A549 (cell line): ENCODE results near the gene DOCK1.

ENCODE experiments used
- ATOH8 ChIP-seq: fragments of 250-450 bp; sonication (Bioruptor Pico); IDR thresholded peaks from 2 replicates; pipeline ENCODE4 v1.5.0; 2020; ENCODE audit warnings: low read depth, mild to moderate bottlenecking, moderate library complexity
- BCL3 ChIP-seq: fragments of >200 bp; sonication (Bioruptor Twin); formaldehyde crosslinking; IDR thresholded peaks from 3 replicates; pipeline ENCODE4 v1.6.1; 2016
- CBX2 ChIP-seq: fragments of 200-600 bp; sonication (generic); IDR thresholded peaks from 2 replicates; pipeline ENCODE4 v1.6.1; 2016; ENCODE audit warnings: low read depth, mild to moderate bottlenecking, borderline replicate concordance
- CBX8 ChIP-seq: fragments of 200-600 bp; sonication (generic); IDR thresholded peaks from 2 replicates; pipeline ENCODE4 v1.6.1; 2016
- CHD2 ChIP-seq: fragments of 150-350 bp; IDR thresholded peaks from 2 replicates; pipeline ENCODE4 v1.6.1; 2014; ENCODE audit warnings: low read length; ENCODE audit not compliant: partially characterized antibody
- CTCF ChIP-seq: fragments of >200 bp; sonication (Bioruptor Twin); formaldehyde crosslinking; IDR thresholded peaks from 3 replicates; pipeline ENCODE4 v1.5.1; 2016
- FOSB ChIP-seq: fragments of 250-450 bp; sonication (Bioruptor Pico); IDR thresholded peaks from 2 replicates; pipeline ENCODE4 v1.5.0; 2020; ENCODE audit warnings: mild to moderate bottlenecking, moderate library complexity
- KDM5A ChIP-seq: fragments of 200-600 bp; sonication (generic); IDR thresholded peaks from 2 replicates; pipeline ENCODE4 v1.6.1; 2016; ENCODE audit warnings: antibody characterized with exemption, mild to moderate bottlenecking
- MAX ChIP-seq: IDR thresholded peaks from 2 replicates; pipeline ENCODE4 v1.6.1; 2012
- MAZ ChIP-seq: fragments of 150-350 bp; IDR thresholded peaks from 2 replicates; pipeline ENCODE4 v1.6.1; 2014; ENCODE audit warnings: antibody characterized with exemption, low read depth, low read length, borderline replicate concordance
- MYC ChIP-seq: IDR thresholded peaks from 2 replicates; pipeline ENCODE4 v1.6.1; 2012; ENCODE audit warnings: mild to moderate bottlenecking, inconsistent platforms, low read length, improper control_type of control experiment, borderline replicate concordance
- PHF8 ChIP-seq: fragments of 200-600 bp; sonication (generic); IDR thresholded peaks from 2 replicates; pipeline ENCODE4 v1.6.1; 2016; ENCODE audit warnings: low read depth, mild to moderate bottlenecking, antibody characterized with exemption, moderate library complexity, borderline replicate concordance
- POLR2A ChIP-seq: IDR thresholded peaks from 2 replicates; pipeline ENCODE4 v1.6.1; 2012; ENCODE audit warnings: mild to moderate bottlenecking, low read length
- REST ChIP-seq: fragments of 200-600 bp; sonication (generic); IDR thresholded peaks from 2 replicates; pipeline ENCODE4 v1.6.1; 2016; ENCODE audit warnings: antibody characterized with exemption, mild to moderate bottlenecking, moderate library complexity

- no peak for TF ChIP-seq POLR2A
- TF ChIP-seq CTCF, result no peak
- TF ChIP-seq MYC, result no peak
- no peak for TF ChIP-seq REST
- no peak for TF ChIP-seq MAX
- no peak for TF ChIP-seq FOSB
- TF ChIP-seq ATOH8 (CRISPR knock-in tag), result no peak
- TF ChIP-seq MAZ, result no peak
- TF ChIP-seq BCL3, result no peak
- no peak for TF ChIP-seq CHD2
- no peak for TF ChIP-seq KDM5A
- no peak for TF ChIP-seq CBX8
- no peak for TF ChIP-seq PHF8
- TF ChIP-seq CBX2, result no peak
Observed at GRCh38 chr10:127012769-127013152, 107.5 kb downstream of the DOCK1 start.
